Testis (tissue), 2 donors: ENCODE results near the gene ALDH1L1.

Source experiments
- CTCF ChIP-seq, 3 experiments: fragments of 450-650 bp in 2 of 3; fragments of 200-600 bp in 1 of 3; sonication (generic) in 1 of 3; IDR thresholded peaks; one replicate each; pipeline ENCODE4 v1.5.1; 2016 to 2019; ENCODE audit warnings: antibody characterized with exemption in 3 of 3, mild to moderate bottlenecking in 2 of 3, moderate library complexity in 1 of 3
- POLR2A ChIP-seq: fragments of 450-650 bp; IDR thresholded peaks from one replicate; pipeline ENCODE4 v1.6.1; 2017; ENCODE audit warnings: antibody characterized with exemption, mild to moderate bottlenecking, moderate library complexity

- TF ChIP-seq POLR2A, result no peak
- no peak for TF ChIP-seq CTCF (IDR thresholded peaks at IDR 0.05)
Observed at GRCh38 chr3:126117786-126118185, 62.6 kb downstream of the ALDH1L1 start.
